GM19463 (cell line): ENCODE data around the gene TUBA3D.
A peak's percentile ranks its signal among the peaks of the same experiment; 100 is the strongest.
"Not testable (repeated sequence)": the region's sequence is repeated elsewhere in the genome, so short reads cannot be mapped to it uniquely, and the experiment has no call there.

Experiments used
- ATAC-seq: cut with Tn5 transposase; IDR thresholded peaks from one replicate; pipeline ENCODE4 v1.9.1; 2021; ENCODE audit warnings: mild to moderate bottlenecking, moderate library complexity; ENCODE audit not compliant: unreplicated experiment

The TUBA3D gene

DNA sequence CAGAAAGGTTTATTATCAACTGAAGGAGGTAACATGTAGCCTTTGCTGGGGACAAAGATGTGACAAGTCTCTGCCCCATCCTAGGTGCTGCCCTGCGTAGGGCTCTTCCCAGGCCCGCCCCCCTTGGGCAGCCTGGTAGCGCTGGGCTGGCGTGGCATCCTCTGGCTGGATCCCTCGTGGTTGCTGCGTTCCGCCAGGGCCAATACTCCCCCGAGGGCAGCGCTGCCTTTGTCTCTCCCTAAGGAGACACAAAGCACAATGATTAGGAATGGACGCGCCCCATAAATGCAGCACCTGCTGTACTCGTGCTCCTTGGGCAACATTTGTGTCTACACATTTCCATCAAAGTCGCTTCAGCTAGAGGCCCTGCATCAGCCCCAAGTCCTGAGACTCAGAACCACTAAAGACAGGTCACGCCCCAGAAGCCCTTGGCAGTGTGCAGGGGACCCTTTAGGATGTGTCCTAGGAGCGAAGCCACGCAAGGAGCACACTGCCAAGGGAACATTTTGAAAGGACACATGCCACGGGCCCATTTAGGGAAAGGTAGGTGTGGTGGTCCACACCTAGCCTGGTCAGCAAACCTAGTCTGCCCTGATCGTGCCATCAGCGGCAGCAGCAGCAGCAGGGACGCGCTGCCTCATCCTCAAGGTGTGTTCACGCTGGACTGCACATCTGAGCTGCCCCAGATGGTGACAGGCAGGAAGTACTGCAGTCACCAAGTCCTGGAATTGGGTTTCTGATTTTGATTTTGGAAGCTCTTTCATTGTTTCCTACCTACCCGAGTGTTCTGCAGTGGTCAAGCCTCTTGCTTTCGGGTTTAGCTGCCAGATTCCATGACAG lies 8.3 kb downstream of the TUBA3D start:
- ATAC-seq = not testable (repeated sequence)

DNA sequence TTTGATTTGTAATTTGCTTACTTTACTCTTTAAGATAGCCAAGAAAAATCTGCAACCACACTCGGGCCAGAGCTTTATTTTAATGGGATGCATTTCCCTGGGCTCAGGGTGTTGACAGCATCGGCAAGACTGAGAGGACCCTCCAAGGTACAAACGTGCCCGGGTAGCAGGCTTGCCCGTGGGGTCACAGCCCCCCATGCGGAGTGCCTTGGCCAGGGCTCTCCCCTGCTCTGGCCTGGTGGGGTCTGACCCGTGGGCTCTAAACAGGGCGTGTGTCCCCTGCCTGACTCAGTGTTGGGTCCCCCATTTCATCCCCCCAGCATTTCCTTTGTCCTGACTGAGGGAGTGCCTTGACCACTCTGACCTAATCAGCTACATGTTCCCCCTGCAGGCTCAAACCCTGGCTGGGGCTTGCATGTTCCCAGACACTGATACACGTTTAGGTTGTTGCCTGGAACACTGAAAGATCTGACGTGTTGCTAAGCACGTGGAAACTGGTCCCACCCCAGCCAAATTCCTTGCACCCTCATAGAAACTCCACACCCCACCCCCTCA lies 9.1 kb downstream of the TUBA3D start:
- not testable (repeated sequence) for ATAC-seq

DNA sequence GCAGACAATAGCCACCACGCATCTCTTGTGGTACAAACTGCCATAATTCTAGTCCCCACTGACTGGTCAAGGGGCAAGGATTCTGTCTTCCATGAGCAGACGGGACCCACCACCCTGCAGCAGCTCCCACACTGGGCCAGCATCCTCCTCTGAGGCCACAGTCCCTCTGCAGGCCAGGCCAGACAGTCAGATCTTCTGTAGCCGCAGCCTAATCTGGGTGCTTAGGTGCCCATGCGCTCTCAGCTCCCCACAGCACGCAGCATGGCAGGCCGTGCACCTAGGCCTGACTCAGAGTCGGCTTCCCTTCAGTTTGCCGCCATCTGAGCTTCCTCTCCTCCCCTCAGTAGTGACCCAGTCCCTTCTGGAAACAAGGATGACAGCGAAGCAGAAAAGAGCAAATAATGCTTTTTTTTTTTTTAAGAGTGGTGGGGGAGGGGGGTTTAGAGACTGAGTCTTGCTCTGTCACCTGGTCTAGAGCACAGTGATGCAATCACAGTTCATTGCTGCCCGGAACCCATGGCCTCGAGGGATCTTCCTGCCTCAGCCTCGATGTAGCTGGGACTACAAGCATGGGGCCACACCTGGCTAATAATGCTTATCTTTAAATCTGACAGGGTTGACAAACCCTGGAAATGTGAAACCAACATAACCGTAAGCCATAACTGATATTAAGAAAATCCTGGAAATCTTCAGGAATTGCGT lies 10.4 kb downstream of the TUBA3D start:
- not testable (repeated sequence) for ATAC-seq

DNA sequence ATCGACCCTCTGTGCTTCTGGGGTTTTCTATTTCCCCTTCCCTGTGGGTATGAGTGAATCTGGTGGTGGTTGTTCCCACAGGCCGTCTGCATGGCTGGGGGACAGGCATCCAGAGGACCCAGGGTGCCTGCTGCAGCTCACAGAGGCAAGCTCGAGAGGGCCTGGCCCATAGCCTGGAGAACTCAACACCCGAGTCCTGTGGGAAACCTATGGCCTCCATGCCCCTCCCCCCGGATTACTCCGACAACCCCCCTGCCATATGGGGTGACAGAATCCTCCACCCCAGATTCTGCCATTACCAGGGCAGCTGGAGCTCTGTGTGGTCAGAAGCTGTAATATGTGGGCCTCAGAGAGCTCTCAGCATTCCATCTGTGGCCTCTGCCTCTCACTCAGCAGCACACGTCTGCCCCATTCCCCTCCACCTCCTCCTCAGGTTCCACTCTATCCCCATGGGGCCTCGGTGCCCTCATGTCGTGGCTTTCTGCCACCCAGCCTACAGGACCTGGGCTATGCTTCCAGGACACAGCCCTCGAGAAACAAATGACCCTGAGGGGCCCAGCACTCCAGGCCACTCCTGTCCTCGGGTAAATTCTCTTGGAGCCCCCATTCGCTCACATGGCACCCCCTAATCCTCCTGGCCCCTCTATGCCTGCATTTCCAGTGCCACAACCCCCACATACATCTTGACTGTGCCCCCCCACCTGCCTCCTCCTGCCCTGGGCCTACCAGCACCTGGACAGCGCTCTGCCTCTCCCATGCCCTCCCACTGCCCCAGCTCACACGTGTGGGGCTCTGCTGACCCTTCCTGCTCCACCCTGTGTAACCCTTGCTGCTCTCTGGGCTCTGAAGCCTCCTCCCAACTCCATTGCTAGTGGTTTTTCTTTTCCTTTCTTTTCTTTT lies 12.6 kb downstream of the TUBA3D start:
- ATAC-seq = no peak

DNA sequence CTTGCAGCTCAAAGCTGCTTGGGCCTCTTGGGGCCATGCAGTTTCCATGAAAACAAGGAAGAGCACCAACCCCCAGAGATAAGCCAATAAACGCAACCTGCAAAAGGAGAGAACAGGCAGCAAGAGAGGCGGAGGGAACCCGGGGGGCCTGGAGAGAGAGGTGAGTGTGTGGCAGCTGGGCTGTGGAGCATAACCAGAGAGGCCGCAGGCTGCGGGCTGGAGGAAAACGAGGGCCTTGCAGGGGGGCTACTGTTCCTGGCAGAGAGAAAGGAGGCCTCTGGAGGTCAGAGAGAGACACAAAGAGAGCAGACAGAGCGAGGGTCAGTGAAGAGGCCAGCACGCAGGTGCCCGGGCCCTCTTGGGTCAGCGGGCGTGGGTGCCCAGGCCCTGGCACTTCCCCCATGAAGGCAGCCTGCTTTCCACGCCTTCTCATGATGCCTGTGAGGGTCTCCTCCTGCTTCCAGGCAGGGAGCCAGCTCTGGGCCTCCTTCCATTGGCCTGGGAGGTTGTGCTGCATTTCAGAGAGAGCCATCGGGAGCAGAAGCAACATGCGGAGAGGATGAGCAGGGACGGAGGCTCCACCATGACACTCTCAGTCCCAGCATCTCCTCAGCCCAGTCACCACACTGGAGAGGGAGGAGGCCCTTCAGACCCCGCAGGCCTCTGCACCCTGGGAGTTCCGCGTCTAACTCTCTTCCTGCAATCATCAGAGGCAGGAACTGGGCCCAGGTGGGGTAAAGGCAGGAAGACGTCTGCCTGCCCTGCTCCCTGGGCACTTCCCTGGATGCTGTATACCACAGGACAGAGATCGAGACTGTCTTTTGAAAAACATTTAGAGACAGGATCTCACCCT lies 14.9 kb downstream of the TUBA3D start:
- peak; percentile 9 for ATAC-seq

DNA sequence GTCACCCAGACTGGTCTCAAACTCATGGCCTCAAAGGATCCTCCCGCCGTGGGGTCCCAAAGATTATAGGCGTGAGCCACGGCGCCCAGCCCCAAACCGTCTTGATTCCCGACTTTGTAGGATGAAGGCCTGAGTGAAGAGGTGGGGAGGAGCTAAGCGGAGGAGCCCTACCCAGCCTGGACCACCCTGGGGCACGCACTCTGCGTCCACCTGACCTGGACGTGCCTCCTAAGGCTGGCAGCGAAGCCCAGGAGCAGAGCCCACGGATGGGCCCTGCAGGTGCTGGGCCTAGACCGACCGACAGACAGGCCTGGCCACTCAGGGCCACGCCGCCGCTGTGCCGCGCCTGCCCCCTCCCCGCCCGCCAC lies 15.5 kb downstream of the TUBA3D start:
- peak; percentile 1 for ATAC-seq

DNA sequence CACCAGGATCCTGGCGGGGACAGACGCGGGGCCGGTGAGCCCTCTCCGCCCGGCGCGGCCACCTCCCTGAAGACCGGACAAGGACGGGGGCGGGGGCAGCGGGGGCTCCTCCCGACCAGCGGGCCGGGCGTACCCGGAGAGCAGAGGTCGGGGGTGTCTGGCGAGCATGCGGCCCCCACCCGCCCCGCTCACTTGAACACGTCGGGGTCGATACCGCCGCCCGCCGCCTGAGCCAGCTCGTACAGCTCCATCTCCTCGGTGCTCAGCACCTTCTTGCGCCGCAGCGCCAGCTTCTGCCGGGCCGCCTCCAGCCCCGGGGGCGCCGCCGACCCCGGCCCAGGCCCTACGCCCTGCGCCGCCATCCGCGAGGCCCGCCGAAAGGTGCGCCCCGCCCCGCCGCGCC lies 16.1 kb downstream of the TUBA3D start, which contains the start of gene MZT2A:
Gene MZT2A, minus strand, starts transcription at position 383 of the 403 bp plus-strand sequence. Its CDS starts 21 bp downstream, at position 362.
- ATAC-seq = peak; percentile 12

DNA sequence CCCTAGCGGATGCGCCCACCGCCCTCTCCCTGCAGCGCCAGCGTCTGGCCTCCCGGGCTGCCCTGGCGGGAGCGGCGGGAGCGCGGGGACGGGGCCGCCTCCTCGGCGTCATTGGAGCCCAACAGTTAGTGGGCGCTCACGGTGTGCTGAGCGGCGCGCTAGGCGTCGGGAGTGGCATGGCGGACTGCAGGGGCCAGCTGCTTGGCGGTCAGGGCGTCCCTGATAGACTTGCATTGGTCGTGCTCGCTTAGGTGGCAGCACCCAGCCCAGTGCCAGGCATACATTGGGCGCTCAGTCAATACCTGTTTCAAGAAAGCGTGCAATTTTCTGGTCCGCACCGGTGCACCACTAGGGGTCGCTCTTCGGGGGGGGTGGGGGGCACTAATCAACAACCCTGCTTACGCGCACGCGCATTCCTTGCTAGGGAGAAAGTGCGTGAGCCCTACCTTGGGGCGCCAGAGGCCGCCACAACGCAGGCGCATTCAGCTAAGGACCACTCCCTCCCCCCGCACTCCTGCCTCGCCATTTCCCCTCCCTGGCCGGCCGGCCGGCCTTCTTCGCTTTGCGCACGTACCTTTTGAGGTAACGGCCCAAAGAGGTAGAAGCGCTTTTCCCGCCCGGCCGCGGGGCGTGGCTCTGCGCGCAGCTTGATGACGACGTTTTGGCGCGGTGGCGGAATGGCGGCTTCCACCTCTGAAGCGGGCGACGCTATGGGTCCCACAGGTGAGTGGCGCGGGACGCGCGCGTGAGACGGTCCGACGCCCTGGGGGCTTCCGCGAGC lies 16.7 kb downstream of the TUBA3D start:
- ATAC-seq = peak; percentile 65

DNA sequence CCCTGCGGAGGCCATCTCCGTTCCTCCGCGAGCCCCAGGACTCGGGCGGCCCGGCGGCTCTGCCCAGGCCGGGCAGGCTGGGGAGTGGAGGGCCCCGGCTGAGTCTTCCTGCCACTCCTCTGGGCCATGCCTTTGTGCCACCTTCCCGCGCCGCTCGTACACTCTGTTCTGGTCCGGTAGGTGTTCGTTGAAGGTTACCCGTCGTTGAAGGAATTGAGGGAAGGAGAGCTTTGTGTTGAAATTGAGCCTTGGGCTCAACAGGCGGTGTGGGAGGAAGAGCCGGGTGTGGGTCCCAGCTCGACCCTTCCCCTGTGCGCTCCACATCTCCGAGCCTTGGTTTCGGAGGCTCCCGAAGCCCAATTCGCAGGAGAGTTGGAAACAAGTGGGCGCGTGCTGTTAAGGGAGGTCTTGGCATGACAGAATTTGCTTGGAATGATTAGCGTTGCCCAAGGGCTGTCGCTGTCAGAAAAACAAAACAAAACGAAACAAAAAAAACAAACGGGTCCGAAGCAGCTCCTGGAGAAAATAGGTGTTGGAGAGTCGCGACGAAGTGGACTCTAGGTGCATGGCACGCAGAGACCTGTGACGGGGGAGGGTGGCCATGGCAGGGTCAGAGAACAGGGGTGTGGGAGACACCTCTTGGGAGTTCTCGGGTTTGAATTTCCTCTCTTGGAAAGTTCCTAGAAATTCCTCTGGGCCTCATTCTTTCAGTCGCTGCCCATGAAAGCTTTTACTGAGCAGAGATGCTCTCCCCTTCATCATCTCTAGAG lies 17.5 kb downstream of the TUBA3D start:
- peak; percentile 9 for ATAC-seq

DNA sequence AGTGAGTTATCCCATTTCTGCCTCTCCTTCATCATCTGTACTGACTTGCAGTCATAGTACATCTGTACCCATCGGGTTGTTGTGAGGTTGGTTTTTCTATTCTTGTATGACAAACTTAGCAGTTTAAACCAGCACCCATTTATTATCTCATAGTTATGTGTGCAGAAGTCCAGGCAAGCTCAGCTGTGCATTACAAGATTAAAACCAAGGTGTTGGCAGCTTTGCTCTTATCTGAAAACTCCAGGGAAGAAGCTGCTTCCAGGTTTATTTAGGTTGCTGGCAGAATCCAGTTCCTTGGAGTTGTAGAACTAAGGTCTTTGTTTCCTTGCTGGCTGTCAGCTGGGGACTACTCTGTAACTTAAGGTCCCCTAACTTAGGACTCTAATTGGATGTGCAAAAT lies 19.6 kb downstream of the TUBA3D start:
- ATAC-seq = not testable (repeated sequence)

DNA sequence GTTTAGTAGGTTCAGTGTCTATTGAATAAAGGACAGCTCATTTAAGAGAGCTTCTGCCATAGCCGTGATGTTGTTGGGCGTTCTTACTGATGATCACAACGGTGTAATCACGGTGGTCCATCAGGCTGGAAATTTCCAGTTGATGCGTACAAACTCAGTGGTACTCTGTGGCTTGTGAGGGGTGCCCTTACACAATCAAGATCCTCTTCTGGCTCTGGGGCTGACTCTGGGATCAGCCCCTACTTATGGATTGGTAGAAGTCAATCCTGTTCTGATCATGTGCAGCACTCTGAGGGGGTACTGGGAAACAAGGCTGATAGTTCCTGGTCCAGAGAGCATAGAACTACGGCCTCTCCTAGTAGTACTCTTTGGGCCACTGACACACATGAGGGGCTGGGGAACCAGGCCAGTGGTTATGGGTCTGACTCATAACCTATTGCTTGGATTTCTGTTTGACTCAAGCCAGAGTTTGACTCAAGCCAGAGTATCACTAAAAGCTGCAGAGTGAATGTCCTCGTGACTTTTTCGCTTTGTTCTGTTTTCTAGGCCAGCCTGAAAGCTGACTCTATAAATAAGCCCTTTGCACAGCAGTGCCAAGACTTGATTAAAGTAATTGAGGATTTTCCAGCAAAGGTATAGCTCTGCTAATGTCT lies 22.5 kb downstream of the TUBA3D start:
- peak; percentile 95 for ATAC-seq

DNA sequence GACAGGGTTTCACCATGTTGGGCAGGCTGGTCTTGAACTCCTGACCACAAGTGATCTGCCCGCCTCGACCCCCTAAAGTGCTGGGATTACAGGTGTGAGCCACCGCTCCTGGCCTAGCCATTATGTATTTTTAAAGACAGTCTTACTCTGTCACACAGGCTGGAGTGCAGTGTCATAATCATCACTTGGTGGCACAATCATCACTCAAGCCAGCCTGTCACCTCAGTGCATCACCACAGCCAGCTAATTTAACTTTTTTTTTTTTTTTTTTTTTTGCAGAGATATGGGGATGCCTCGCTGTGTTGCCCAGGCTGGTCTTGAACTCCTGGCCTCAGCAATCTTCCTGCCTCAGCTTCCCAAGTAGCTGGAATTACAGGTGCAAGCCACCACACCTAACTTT lies 27.7 kb downstream of the TUBA3D start:
- ATAC-seq = not testable (repeated sequence)

DNA sequence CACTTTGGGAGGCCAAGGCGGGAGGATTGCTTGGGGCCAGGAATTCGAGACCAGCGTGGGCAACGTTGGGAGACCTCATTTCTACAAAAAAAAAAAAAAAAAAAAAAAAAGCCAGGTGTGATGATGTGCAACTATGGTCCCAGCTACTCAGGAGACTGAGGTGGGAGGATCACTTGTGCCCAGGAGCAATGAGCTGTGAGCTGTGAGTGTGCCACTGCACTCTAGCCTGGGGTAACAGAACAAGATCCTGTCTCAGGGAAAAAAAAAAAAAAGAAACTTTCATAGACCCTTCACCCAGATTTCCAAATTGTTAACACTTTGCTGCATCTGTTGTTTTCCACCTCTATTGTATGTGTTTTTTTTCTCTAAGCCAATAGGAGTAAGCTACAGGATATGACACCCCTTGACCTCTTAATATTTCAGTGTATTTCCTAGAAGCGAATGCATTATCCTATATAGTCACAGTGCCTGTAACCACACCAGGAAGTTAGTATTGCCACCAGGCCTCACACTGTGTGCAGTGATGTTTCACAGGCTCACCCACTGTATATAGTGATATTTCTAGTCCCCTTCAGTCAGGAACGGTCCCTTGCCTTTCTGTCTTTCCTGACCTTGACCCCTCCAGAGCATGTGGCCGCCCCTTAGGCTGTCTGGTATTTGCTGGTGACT lies 28.3 kb downstream of the TUBA3D start:
- ATAC-seq = not testable (repeated sequence)

DNA sequence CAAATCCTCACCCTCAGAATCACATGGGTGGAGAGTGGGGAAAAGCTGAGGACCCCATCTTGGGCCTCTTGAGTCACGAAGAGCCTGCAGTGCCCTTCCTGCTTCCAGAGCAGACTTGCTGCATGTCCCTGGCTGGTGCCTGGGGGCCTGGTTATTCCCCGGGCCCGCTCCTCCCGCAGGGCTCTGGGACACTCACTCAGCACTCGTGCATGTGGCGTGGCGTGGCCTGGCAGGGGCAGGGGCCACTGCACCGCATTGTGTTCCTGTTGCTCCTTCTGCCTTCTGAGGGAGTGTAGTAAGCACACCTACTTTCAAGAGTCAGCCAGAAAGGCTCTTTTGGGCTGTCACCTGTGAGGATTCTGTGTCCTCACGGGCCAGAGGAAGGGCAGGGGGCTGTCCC lies 33.7 kb downstream of the TUBA3D start:
- no peak for ATAC-seq

DNA sequence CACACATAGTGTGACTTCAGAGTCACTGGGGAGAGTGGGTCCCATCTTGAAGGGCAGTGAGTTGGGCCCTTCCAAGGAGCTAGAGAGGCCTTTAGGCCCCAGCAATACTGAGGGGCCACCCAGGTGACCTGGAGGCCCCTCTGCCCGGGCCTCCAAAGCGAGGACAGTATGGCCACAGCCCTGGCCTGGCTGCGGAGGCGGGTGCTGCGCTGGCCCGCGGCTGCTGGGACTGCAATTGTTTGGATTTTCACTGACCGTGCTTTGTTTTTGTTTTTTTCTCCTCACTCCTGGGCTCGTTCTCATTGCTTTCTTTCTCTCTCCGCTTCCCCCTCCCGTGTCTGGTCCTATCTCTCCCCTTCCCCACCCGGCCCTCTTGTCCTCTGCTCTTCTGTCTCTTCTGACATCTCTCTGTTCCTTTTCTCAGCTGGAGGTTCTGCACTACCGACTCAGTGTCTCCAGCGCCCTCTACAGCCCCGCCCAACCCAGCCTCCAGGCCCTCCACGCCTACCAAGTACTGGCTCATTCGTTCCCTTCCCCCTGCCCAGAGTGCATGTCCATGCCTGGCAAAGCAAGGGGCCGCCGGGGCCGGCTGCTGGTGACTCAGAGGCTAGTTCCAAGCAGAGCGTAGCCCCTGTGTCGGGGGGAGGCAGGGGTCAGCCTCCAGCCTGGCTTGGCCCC lies 35.5 kb downstream of the TUBA3D start:
- not testable (repeated sequence) for ATAC-seq

DNA sequence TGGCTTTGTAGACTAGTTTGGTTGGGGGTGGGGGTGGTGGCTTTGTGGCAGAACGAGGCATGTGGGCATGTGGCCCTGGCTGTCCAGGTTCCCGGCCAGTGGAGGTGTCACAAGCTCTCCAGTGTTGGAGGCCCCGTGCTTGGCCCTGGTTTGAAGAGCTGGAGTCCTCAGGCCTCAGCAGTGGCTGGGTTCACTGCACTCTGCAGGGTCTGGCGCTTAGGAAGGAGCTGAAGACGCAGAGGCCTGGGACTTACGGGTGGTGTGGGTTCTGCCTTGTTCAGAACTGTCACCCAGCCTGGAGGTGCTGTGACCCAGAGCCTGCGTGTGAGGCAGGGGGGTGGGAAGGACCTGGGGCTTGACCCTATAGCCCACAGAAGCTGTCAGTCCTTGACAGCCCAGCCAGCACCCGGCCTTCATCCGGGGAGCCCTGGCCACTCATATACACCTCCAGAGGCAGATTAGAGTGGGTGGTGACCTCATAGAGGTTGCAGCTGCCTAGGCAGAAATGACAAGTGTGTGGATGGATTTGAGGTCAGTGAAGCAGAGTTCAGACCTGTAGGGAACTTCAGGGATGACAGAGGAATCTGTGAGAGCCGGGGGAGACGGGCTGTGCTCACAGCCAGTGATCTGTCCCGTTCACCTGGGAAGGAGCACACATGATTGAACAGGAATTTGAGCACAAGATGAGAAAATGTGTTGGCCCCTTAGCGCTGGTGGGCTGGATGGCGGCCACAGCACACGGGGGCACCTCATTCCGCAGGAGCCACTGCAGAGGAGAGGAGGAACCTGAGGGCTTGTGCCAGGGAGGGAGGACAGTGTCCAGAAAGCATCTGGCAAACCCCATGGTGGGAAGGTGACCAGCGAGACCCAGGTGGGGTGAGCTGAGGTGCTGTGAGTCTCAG lies 36.3 kb downstream of the TUBA3D start:
- ATAC-seq = not testable (repeated sequence)
